Activated naive CD4-positive, alpha-beta T cell treated with anti-CD3 and anti-CD28 coated beads for 36 hours (primary cell): ENCODE measurements around the gene KIR2DL4. TPM values are rescaled to one million over a fixed set of nuclear protein-coding genes. Genes with fewer than 3 reads are reported as not detected.
"Not testable (repeated sequence)": the region's sequence is repeated elsewhere in the genome, so short reads cannot be mapped to it uniquely, and the experiment has no call there.

ENCODE experiments used
- CTCF ChIA-PET: fragments of 350-600 bp; sonication (Branson Sonifier 250); formaldehyde crosslinking; loops from one replicate; lab custom pipeline; 2021; ENCODE audit warnings: antibody characterized with exemption; lab: Charles Lee
- DNase-seq: peaks from one replicate; pipeline ENCODE4 v3.0.0-alpha.2; 2020
- H3K27ac Mint-ChIP-seq: one replicate; pipeline ENCODE4 v1.8.0; 2021; ENCODE audit warnings: mild to moderate bottlenecking, mixed read lengths
- H3K27me3 Mint-ChIP-seq: one replicate; pipeline ENCODE4 v1.8.0; 2021; ENCODE audit warnings: low read depth, mixed read lengths
- H3K36me3 Mint-ChIP-seq: one replicate; pipeline ENCODE4 v1.8.0; 2021; ENCODE audit warnings: low read depth, mixed read lengths
- H3K4me1 Mint-ChIP-seq: one replicate; pipeline ENCODE4 v1.8.0; 2021; ENCODE audit warnings: low read depth, mixed read lengths
- H3K4me3 Mint-ChIP-seq: one replicate; pipeline ENCODE4 v1.8.0; 2021; ENCODE audit warnings: mild to moderate bottlenecking, moderate library complexity, mixed read lengths
- H3K9me3 Mint-ChIP-seq: one replicate; pipeline ENCODE4 v1.8.0; 2021; ENCODE audit warnings: mixed read lengths
- intact Hi-C: fragments of 100-400 bp; cut with micrococcal nuclease; formaldehyde crosslinking; loops from one replicate; pipeline ENCODE4 v1.15.1; 2023
- total RNA-seq, 2 experiments: library from RNA; stranded (reverse); gene quantifications; one replicate each; pipeline ENCODE4 v1.2.3, GENCODE V29; 2021

The KIR2DL4 gene
- total RNA-seq, 2 experiments from 2014 or later = not detected

- H3K27ac Mint-ChIP-seq, H3K4me1 Mint-ChIP-seq, DNase-seq, H3K4me3 Mint-ChIP-seq, H3K27me3 Mint-ChIP-seq, CTCF ChIA-PET, H3K9me3 Mint-ChIP-seq, H3K36me3 Mint-ChIP-seq, intact Hi-C loops: not testable (repeated sequence)
Measured at GRCh38 chr19:54816251-54816650, 12.8 kb downstream of the KIR2DL4 start, which contains the start of gene KIR3DL1. KIR3DL1 (plus strand) TSS chr19:54816468.

- Mint-ChIP-seq H3K27me3 (peaks cover 3% of the 10 kb centered on the region), H3K36me3 (no peaks in the 10 kb centered on the region), H3K27ac (no peak overlapping the region), H3K4me1 (no peaks in the 10 kb centered on the region), H3K9me3 (no peaks in the 10 kb centered on the region), H3K4me3 (no peak overlapping the region)
- intact Hi-C loops = no loop called here
- no peak for DNase-seq
- CTCF ChIA-PET = no interaction called here
Measured at GRCh38 chr19:54817670-54818536, 14.5 kb downstream of the KIR2DL4 start.

- H3K9me3 Mint-ChIP-seq, CTCF ChIA-PET, intact Hi-C loops, H3K4me3 Mint-ChIP-seq, DNase-seq, H3K27me3 Mint-ChIP-seq, H3K36me3 Mint-ChIP-seq, H3K27ac Mint-ChIP-seq, H3K4me1 Mint-ChIP-seq: not testable (repeated sequence)
Measured at GRCh38 chr19:54824416-54824815, 21.0 kb downstream of the KIR2DL4 start.

- H3K9me3 Mint-ChIP-seq, H3K27me3 Mint-ChIP-seq, CTCF ChIA-PET, H3K4me3 Mint-ChIP-seq, H3K36me3 Mint-ChIP-seq, DNase-seq, H3K4me1 Mint-ChIP-seq, H3K27ac Mint-ChIP-seq, intact Hi-C loops: not testable (repeated sequence)
Measured at GRCh38 chr19:54825326-54825725, 21.9 kb downstream of the KIR2DL4 start.

GRCh38 chr19:54828064-54828463 lies 24.7 kb downstream of the KIR2DL4 start:
- H3K27me3 Mint-ChIP-seq, H3K9me3 Mint-ChIP-seq, H3K27ac Mint-ChIP-seq, H3K36me3 Mint-ChIP-seq, H3K4me1 Mint-ChIP-seq, CTCF ChIA-PET, H3K4me3 Mint-ChIP-seq, intact Hi-C loops, DNase-seq: not testable (repeated sequence)

GRCh38 chr19:54832496-54832895 lies 29.1 kb downstream of the KIR2DL4 start, which contains the start of gene KIR2DS4:
KIR2DS4 (plus strand) TSS chr19:54832676.
- H3K9me3 Mint-ChIP-seq, H3K4me1 Mint-ChIP-seq, DNase-seq, H3K27ac Mint-ChIP-seq, CTCF ChIA-PET, intact Hi-C loops, H3K4me3 Mint-ChIP-seq, H3K27me3 Mint-ChIP-seq, H3K36me3 Mint-ChIP-seq: not testable (repeated sequence)

GRCh38 chr19:54835126-54835525 lies 31.7 kb downstream of the KIR2DL4 start:
- H3K4me1 Mint-ChIP-seq, H3K27me3 Mint-ChIP-seq, DNase-seq, CTCF ChIA-PET, H3K36me3 Mint-ChIP-seq, H3K4me3 Mint-ChIP-seq, intact Hi-C loops, H3K9me3 Mint-ChIP-seq, H3K27ac Mint-ChIP-seq: not testable (repeated sequence)

- intact Hi-C loops, H3K36me3 Mint-ChIP-seq, CTCF ChIA-PET, DNase-seq, H3K9me3 Mint-ChIP-seq, H3K4me3 Mint-ChIP-seq, H3K4me1 Mint-ChIP-seq, H3K27ac Mint-ChIP-seq, H3K27me3 Mint-ChIP-seq: not testable (repeated sequence)
Measured at GRCh38 chr19:54837522-54837921, 34.1 kb downstream of the KIR2DL4 start.

- not testable (repeated sequence) for H3K36me3 Mint-ChIP-seq
Measured at GRCh38 chr19:54843171-54843570, 39.8 kb downstream of the KIR2DL4 start.

GRCh38 chr19:54850061-54850640 lies 46.7 kb downstream of the KIR2DL4 start, which contains the start of gene KIR3DL2:
KIR3DL2 (plus strand) TSS chr19:54850443; CDS start chr19:54850476, 33 bp downstream.
- peaks cover 10% of the 10 kb centered on the region for H3K27me3 Mint-ChIP-seq
- H3K9me3 Mint-ChIP-seq, CTCF ChIA-PET, DNase-seq, H3K4me1 Mint-ChIP-seq, H3K36me3 Mint-ChIP-seq, intact Hi-C loops, H3K27ac Mint-ChIP-seq, H3K4me3 Mint-ChIP-seq: not testable (repeated sequence)

More at GRCh38 chr19:54843171-54843570, 39.8 kb downstream of the KIR2DL4 start:
- DNase-seq, intact Hi-C loops, H3K27ac Mint-ChIP-seq, H3K4me3 Mint-ChIP-seq, H3K4me1 Mint-ChIP-seq, H3K9me3 Mint-ChIP-seq: not testable (repeated sequence)
- CTCF ChIA-PET = interaction anchor here (0.6 kb wide), 1 partner anchor 983 kb away, joined by 3 read pairs; no protein-coding TSS in a partner anchor
- peaks cover 13% of the 10 kb centered on the region for H3K27me3 Mint-ChIP-seq

- H3K4me3 Mint-ChIP-seq = no peak overlapping the region
Measured at GRCh38 chr19:54850930-54851329, 47.5 kb downstream of the KIR2DL4 start.

GRCh38 chr19:54851353-54851752 lies 47.9 kb downstream of the KIR2DL4 start:
- CTCF ChIA-PET = no interaction called here
- peaks cover 10% of the 10 kb centered on the region for H3K27me3 Mint-ChIP-seq
- no peaks in the 10 kb centered on the region for H3K9me3 Mint-ChIP-seq
- no peak overlapping the region for H3K27ac Mint-ChIP-seq
- no peaks in the 10 kb centered on the region for H3K4me1 Mint-ChIP-seq
- DNase-seq = no peak
- H3K4me3 Mint-ChIP-seq = no peak overlapping the region
- intact Hi-C loops = no loop called here
- no peaks in the 10 kb centered on the region for H3K36me3 Mint-ChIP-seq

More at GRCh38 chr19:54850930-54851329, 47.5 kb downstream of the KIR2DL4 start:
- CTCF ChIA-PET = no interaction called here
- DNase-seq = no peak
- Mint-ChIP-seq H3K9me3 (peaks cover 1% of the 10 kb centered on the region), H3K27ac (no peak overlapping the region), H3K4me1 (no peaks in the 10 kb centered on the region), H3K27me3 (peaks cover 10% of the 10 kb centered on the region), H3K36me3 (no peaks in the 10 kb centered on the region)
- intact Hi-C loops = no loop called here
